Activated T-cell treated with anti-CD3 and anti-CD28 coated beads, Interleukin-2, amount 50 U/mL, for 48 hours (primary cell): ENCODE data around the gene PDLIM4.

Source experiments
- DNase-seq, 2 experiments: peaks; one replicate each; pipeline ENCODE4 v3.0.0-alpha.2; 2020

PDLIM4 gene

GRCh38 chr5:132253452-132254320, 3.8 kb upstream of the PDLIM4 start:
- peak; percentile 14 to 15 for DNase-seq

GRCh38 chr5:132254321-132254977, 3.0 kb upstream of the PDLIM4 start:
- peak; percentile 7 to 11 for DNase-seq

GRCh38 chr5:132256086-132256782, 1.3 kb upstream of the PDLIM4 start:
- DNase-seq, result peak in 1 of 2 experiments; percentile 13

- DNase-seq, result peak in 1 of 2 experiments; percentile 18
These were observed 739 bp upstream of the PDLIM4 start for GRCh38 chr5:132256783-132257130.

GRCh38 chr5:132258102-132259068, 889 bp downstream of the PDLIM4 start:
- DNase-seq, result no peak

GRCh38 chr5:132259069-132259851, 1.8 kb downstream of the PDLIM4 start:
- no peak for DNase-seq

- DNase-seq, result peak; percentile 38 to 50
These were observed 2.6 kb downstream of the PDLIM4 start for GRCh38 chr5:132260051-132260450.

GRCh38 chr5:132260714-132261551, 3.4 kb downstream of the PDLIM4 start:
- peak; percentile 71 to 75 for DNase-seq

GRCh38 chr5:132261881-132262845, 4.7 kb downstream of the PDLIM4 start:
- peak in 1 of 2 experiments; percentile 20 for DNase-seq

- DNase-seq, result peak in 1 of 2 experiments; percentile 13
These were observed 5.5 kb downstream of the PDLIM4 start for GRCh38 chr5:132262882-132263547.

- peak; percentile 43 to 56 for DNase-seq
These were observed 6.2 kb downstream of the PDLIM4 start for GRCh38 chr5:132263548-132264261.

GRCh38 chr5:132264546-132265335, 7.2 kb downstream of the PDLIM4 start:
- DNase-seq, result no peak

- DNase-seq, result no peak
These were observed 8.0 kb downstream of the PDLIM4 start for GRCh38 chr5:132265336-132266030.

GRCh38 chr5:132266031-132266835, 8.7 kb downstream of the PDLIM4 start:
- DNase-seq, result no peak

- no peak for DNase-seq
These were observed 9.3 kb downstream of the PDLIM4 start for GRCh38 chr5:132266836-132267160.
